ENCODE data around the gene SLC34A2. TPM values are rescaled to one million over a fixed set of nuclear protein-coding genes. Genes with fewer than 3 reads are reported as not detected.

SLC34A2 gene
- polyA plus RNA-seq, 1 donor from 2014 or later: not detected

DNA sequence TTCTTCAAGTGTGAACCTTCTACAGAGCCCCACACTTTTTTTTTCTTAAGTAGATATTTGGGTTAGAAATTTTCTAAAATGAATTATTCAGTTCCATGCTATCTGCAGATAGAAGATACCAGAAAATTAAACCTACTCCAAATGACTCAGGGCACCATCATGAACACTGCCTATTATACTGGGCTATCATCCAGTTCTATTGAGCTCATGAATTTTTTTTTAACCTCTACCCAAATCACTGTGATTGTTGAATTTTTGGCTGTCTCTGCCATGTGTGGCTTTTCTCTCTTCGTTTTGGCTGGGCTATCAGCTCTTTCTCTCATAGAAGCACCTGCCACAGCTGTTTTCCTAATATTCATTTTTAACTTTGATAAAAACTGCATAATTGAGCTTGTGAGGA is 31.0 kb upstream of the SLC34A2 start:
- TF ChIP-seq SMC3 (conservative IDR thresholded peaks at IDR 0.05; ENCODE audit: poor library complexity): no peak
- no peak for TF ChIP-seq RAD21 (conservative IDR thresholded peaks at IDR 0.05)
- TF ChIP-seq MXI1 (conservative IDR thresholded peaks at IDR 0.05; ENCODE audit: poor library complexity, severe bottlenecking): no peak
- Histone ChIP-seq H2AFZ (ENCODE audit: low read depth, low read length) (no peak overlapping the region), H3K27me3 (ENCODE audit: insufficient read depth, low read depth, low read length) (no peaks in the 10 kb centered on the region), H3K9ac (ENCODE audit: low read length) (no peak overlapping the region), H3F3A (ENCODE audit: insufficient read depth, low read length, poor library complexity, severe bottlenecking) (no peaks in the 10 kb centered on the region), H3K9me2 (ENCODE audit: insufficient read depth, low read length) (no peaks in the 10 kb centered on the region), H4K20me1 (ENCODE audit: insufficient read depth) (no peaks in the 10 kb centered on the region), H3K79me2 (replicated peaks; ENCODE audit: insufficient read depth, low read length) (no peaks in the 10 kb centered on the region), H3K4me2 (ENCODE audit: low read length) (no peak overlapping the region), H3K27ac (ENCODE audit: low read length) (no peak overlapping the region), H3K4me3 (ENCODE audit: low read length) (no peak overlapping the region), H3K36me3 (ENCODE audit: insufficient read depth, low read length) (no peaks in the 10 kb centered on the region), H3K9me3 (ENCODE audit: low read length) (no peaks in the 10 kb centered on the region)

DNA sequence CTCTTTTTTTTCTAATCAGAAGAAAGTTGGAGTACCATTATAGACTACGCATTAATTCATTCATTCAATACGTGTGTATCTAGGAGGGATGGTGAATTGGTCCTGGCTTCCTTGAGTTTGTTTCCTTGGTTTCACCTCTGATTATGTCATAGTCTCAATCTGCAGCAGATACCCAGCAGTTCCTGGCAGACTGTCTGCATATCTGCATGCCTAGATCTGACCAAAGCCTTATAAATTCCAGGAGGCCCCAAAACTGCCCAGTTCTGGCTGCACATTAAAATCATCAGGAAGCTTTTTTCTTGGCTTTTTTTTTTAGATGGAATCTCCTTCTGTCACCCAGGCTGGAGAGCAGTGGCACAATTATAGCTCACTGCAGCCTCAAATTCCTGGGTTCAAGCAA is 27.2 kb upstream of the SLC34A2 start:
- H3K79me2 ChIP-seq (replicated peaks; ENCODE audit: insufficient read depth, low read length): no peaks in the 10 kb centered on the region
- no peak overlapping the region for H3K4me2 ChIP-seq (ENCODE audit: low read length)
- no peaks in the 10 kb centered on the region for H3F3A ChIP-seq (ENCODE audit: insufficient read depth, low read length, poor library complexity, severe bottlenecking)
- no peaks in the 10 kb centered on the region for H3K9me2 ChIP-seq (ENCODE audit: insufficient read depth, low read length)
- H4K20me1 ChIP-seq (ENCODE audit: insufficient read depth): no peaks in the 10 kb centered on the region
- no peak overlapping the region for H2AFZ ChIP-seq (ENCODE audit: low read depth, low read length)
- no peak for TF ChIP-seq EP300 (conservative IDR thresholded peaks at IDR 0.05; ENCODE audit: poor library complexity, severe bottlenecking)
- TF ChIP-seq MXI1 (conservative IDR thresholded peaks at IDR 0.05; ENCODE audit: poor library complexity, severe bottlenecking): no peak
- TF ChIP-seq EZH2 (IDR thresholded peaks at IDR 0.05; ENCODE audit: borderline replicate concordance, insufficient read depth, low read length, poor library complexity, severe bottlenecking): no peak
- TF ChIP-seq POLR2AphosphoS5 (IDR thresholded peaks at IDR 0.05): no peak
- no peak for TF ChIP-seq TAF1 (IDR thresholded peaks at IDR 0.05; ENCODE audit: low read depth)
- TF ChIP-seq, protein P1, sequence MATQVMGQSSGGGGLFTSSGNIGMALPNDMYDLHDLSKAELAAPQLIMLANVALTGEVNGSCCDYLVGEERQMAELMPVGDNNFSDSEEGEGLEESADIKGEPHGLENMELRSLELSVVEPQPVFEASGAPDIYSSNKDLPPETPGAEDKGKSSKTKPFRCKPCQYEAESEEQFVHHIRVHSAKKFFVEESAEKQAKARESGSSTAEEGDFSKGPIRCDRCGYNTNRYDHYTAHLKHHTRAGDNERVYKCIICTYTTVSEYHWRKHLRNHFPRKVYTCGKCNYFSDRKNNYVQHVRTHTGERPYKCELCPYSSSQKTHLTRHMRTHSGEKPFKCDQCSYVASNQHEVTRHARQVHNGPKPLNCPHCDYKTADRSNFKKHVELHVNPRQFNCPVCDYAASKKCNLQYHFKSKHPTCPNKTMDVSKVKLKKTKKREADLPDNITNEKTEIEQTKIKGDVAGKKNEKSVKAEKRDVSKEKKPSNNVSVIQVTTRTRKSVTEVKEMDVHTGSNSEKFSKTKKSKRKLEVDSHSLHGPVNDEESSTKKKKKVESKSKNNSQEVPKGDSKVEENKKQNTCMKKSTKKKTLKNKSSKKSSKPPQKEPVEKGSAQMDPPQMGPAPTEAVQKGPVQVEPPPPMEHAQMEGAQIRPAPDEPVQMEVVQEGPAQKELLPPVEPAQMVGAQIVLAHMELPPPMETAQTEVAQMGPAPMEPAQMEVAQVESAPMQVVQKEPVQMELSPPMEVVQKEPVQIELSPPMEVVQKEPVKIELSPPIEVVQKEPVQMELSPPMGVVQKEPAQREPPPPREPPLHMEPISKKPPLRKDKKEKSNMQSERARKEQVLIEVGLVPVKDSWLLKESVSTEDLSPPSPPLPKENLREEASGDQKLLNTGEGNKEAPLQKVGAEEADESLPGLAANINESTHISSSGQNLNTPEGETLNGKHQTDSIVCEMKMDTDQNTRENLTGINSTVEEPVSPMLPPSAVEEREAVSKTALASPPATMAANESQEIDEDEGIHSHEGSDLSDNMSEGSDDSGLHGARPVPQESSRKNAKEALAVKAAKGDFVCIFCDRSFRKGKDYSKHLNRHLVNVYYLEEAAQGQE (IDR thresholded peaks at IDR 0.05; ENCODE audit: borderline replicate concordance): no peak
- no peak overlapping the region for H3K27ac ChIP-seq (ENCODE audit: low read length)
- H3K27me3 ChIP-seq (ENCODE audit: insufficient read depth, low read depth, low read length): no peaks in the 10 kb centered on the region
- H3K4me3 ChIP-seq (ENCODE audit: low read length): no peak overlapping the region
- no peak overlapping the region for H3K9ac ChIP-seq (ENCODE audit: low read length)
- H3K9me3 ChIP-seq (ENCODE audit: low read length): no peaks in the 10 kb centered on the region
- H3K36me3 ChIP-seq (ENCODE audit: insufficient read depth, low read length): no peaks in the 10 kb centered on the region

DNA sequence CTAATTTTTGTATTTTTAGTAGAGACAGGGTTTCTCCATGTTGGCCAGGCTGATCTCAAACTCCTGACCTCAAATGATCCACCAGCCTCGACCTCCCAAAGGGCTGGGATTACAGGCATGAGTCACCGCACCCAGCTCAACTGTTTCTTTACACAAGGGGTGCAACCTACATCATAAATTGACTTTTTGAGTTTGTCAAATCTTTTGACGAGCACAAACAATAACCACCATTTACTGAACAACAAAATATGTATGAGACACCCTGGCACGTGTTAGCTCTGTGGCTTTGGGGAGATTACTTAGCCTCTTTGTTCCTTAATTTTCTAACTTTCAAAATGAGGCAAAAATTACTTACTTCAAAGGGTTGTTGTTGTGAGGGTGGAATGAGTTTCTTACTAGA is 23.5 kb upstream of the SLC34A2 start:
- TF ChIP-seq EP300 (conservative IDR thresholded peaks at IDR 0.05; ENCODE audit: poor library complexity, severe bottlenecking): no peak
- no peaks in the 10 kb centered on the region for H3F3A ChIP-seq (ENCODE audit: insufficient read depth, low read length, poor library complexity, severe bottlenecking)

More for the DNA sequence above, 23.5 kb upstream of the SLC34A2 start:
- Histone ChIP-seq H3K79me2 (replicated peaks; ENCODE audit: insufficient read depth, low read length) (no peaks in the 10 kb centered on the region), H3K4me3 (ENCODE audit: low read length) (no peak overlapping the region), H3K36me3 (ENCODE audit: insufficient read depth, low read length) (no peaks in the 10 kb centered on the region), H2AFZ (ENCODE audit: low read depth, low read length) (no peak overlapping the region), H3K4me2 (ENCODE audit: low read length) (no peak overlapping the region), H4K20me1 (ENCODE audit: insufficient read depth) (no peaks in the 10 kb centered on the region), H3K9me3 (ENCODE audit: low read length) (no peaks in the 10 kb centered on the region), H3K27me3 (ENCODE audit: insufficient read depth, low read depth, low read length) (no peaks in the 10 kb centered on the region), H3K9ac (ENCODE audit: low read length) (no peak overlapping the region), H3K9me2 (ENCODE audit: insufficient read depth, low read length) (no peaks in the 10 kb centered on the region), H3K27ac (ENCODE audit: low read length) (no peak overlapping the region)
